GM13976 (cell line): ENCODE results near the gene SUGCT.
"Not testable (repeated sequence)": the region's sequence is repeated elsewhere in the genome, so short reads cannot be mapped to it uniquely, and the experiment has no call there.

Experiments
- DNase-seq: peaks from one replicate; pipeline ENCODE4 v3.0.0; 2012; ENCODE audit warnings: low spot score
- CTCF ChIP-seq: IDR thresholded peaks from 2 replicates; pipeline ENCODE4 v1.5.1; 2012; ENCODE audit warnings: borderline replicate concordance, mild to moderate bottlenecking; ENCODE audit not compliant: insufficient read depth; ENCODE audit errors: extremely low read depth, missing control alignments, control extremely low read depth
- in situ Hi-C: fragments of 300-500 bp; cut with MboI; formaldehyde crosslinking; loops from one replicate; pipeline ENCODE4 v1.12.0; 2022; ENCODE audit warnings: low sequenced_read_pairs, mixed read lengths, inconsistent platforms; ENCODE audit not compliant: unreplicated experiment

SUGCT gene

GRCh38 chr7:40263752-40264390, 129.1 kb downstream of the SUGCT start:
- TF ChIP-seq CTCF: no peak
- in situ Hi-C loops: no loop called here
- DNase-seq: no peak

DNA sequence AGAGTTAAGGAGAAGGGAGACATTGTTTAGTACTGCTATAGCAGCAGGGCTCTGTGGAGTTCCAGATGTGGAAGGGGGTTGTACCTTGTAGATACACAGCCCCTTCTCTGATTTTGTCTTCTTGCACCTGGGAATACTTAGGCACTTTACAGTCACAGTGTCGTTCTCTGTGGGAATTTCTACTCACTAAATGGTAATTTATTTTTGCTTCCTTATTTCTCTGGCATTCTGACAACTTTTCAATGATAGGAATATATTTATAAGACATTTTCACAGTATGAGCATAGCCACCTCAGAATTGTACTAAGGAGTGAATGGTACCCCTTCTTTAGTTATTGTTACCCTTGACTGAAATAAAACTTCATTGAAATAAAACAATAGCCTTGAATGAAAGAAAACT, 132.8 kb downstream of the SUGCT start:
- no peak for TF ChIP-seq CTCF
- DNase-seq: no peak
- in situ Hi-C loops: no loop called here

GRCh38 chr7:40268810-40269209, 134.0 kb downstream of the SUGCT start:
- DNase-seq, in situ Hi-C loops: not testable (repeated sequence)

DNA sequence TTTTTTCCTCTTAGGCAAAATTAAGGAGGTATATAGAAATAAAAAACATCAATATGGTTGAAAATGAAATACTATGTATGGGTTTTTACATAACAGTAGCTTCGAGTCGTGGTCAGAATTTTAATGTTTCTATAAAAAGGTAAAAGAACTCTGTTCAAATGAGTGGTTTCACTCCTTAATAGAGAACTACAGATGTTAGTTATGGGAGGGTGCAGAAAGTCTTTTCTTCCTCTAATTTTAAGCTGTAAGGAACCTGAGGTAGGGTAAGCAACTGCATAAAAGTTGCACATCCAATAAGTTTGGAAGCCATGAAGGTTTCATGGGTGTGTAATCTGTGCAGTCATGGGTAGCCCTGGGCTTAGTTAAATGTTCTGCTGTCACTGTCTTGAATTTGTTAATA, 141.3 kb downstream of the SUGCT start:
- DNase-seq: no peak
- in situ Hi-C loops: no loop called here
- TF ChIP-seq CTCF: no peak

GRCh38 chr7:40279991-40280390, 145.2 kb downstream of the SUGCT start:
- no peak for TF ChIP-seq CTCF
- in situ Hi-C loops: no loop called here
- DNase-seq: no peak

GRCh38 chr7:40282858-40283257, 148.1 kb downstream of the SUGCT start:
- in situ Hi-C loops: no loop called here
- no peak for DNase-seq
- no peak for TF ChIP-seq CTCF

DNA sequence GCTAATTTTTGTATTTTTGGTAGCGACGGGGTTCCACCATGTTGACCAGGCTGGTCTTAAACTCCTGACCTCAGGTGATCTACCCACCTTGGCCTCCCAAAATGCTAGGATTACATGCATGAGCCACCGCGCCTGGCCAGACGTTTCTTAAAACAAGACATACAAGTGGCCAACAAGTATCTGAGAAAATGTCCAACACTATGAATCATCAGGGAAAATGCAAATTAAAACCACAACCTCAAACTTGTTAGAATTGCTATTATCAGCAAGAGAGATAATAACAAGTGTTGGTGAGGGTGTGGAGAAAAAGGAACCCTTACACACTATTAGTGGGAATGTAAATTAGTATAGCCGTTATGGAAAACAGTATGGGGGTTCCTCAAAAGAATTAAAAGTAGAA, 148.6 kb downstream of the SUGCT start:
- no peak for TF ChIP-seq CTCF
- in situ Hi-C loops: no loop called here
- no peak for DNase-seq
